WTC11 (cell line): Measurements from ENCODE around the gene PRXL2A. TPM values are rescaled to one million over a fixed set of nuclear protein-coding genes. Genes with fewer than 3 reads are reported as not detected.

Experiments used
- ATAC-seq: fragments of 200-7000 bp; cut with Tn5 transposase; 2 replicates; pipeline ENCODE4 v1.10.0; 2021; ENCODE audit warnings: mild to moderate bottlenecking, moderate library complexity
- CTCF ChIA-PET: fragments of 300-600 bp; sonication (Branson Sonifier 250); formaldehyde crosslinking; loops from one replicate; lab custom pipeline; 2021; ENCODE audit warnings: antibody characterized with exemption; lab: Charles Lee
- POLR2A ChIA-PET: fragments of 350-600 bp; sonication (Branson Sonifier 250); formaldehyde crosslinking; loops from one replicate; lab custom pipeline; 2021; ENCODE audit warnings: antibody characterized with exemption; lab: Charles Lee
- DNase-seq: peaks from one replicate; pipeline ENCODE4 v3.0.0; 2021; ENCODE audit warnings: low spot score
- H3K27ac Mint-ChIP-seq: 2 replicates; pipeline ENCODE4 v1.8.0; 2021; ENCODE audit warnings: mixed read lengths
- H3K27me3 Mint-ChIP-seq: 2 replicates; pipeline ENCODE4 v1.8.0; 2021; ENCODE audit warnings: low read depth, mild to moderate bottlenecking, moderate library complexity, mixed read lengths
- H3K36me3 Mint-ChIP-seq: 2 replicates; pipeline ENCODE4 v1.8.0; 2021; ENCODE audit warnings: mixed read lengths
- H3K4me1 Mint-ChIP-seq: 2 replicates; pipeline ENCODE4 v1.8.0; 2022; ENCODE audit warnings: mixed read lengths
- H3K4me3 Mint-ChIP-seq: 2 replicates; pipeline ENCODE4 v1.8.0; 2021; ENCODE audit warnings: mild to moderate bottlenecking, moderate library complexity, mixed read lengths
- H3K9me3 Mint-ChIP-seq: 2 replicates; pipeline ENCODE4 v1.8.0; 2021; ENCODE audit warnings: mixed read lengths
- AFF4 ChIP-seq: sonication (generic); formaldehyde crosslinking; IDR thresholded peaks from 2 replicates; pipeline ENCODE4 v1.8.1; 2023; ENCODE audit warnings: mild to moderate bottlenecking, missing genetic modification reagents, borderline replicate concordance
- CDX4 ChIP-seq: fragments of 250-450 bp; sonication (Bioruptor Pico); IDR thresholded peaks from 2 replicates; pipeline ENCODE4 v1.9.0; 2021; ENCODE audit warnings: moderate library complexity, mild to moderate bottlenecking, inconsistent platforms, borderline replicate concordance
- CREM ChIP-seq: sonication (generic); formaldehyde crosslinking; IDR thresholded peaks from 2 replicates; pipeline ENCODE4 v1.8.1; 2022; ENCODE audit warnings: mild to moderate bottlenecking, missing genetic modification reagents, moderate library complexity
- JAZF1 ChIP-seq: fragments of 250-450 bp; sonication (Bioruptor Pico); IDR thresholded peaks from 2 replicates; pipeline ENCODE4 v1.9.0; 2021; ENCODE audit warnings: moderate library complexity, mild to moderate bottlenecking, inconsistent platforms
- MYBL2 ChIP-seq: sonication (generic); formaldehyde crosslinking; IDR thresholded peaks from 2 replicates; pipeline ENCODE4 v1.8.1; 2023; ENCODE audit warnings: mild to moderate bottlenecking, moderate library complexity, missing genetic modification reagents
- NR1H2 ChIP-seq: sonication (generic); formaldehyde crosslinking; IDR thresholded peaks from 2 replicates; pipeline ENCODE4 v1.9.0; 2021; ENCODE audit warnings: mild to moderate bottlenecking, moderate library complexity, missing genetic modification reagents
- NR2C2 ChIP-seq: sonication (generic); formaldehyde crosslinking; IDR thresholded peaks from 2 replicates; pipeline ENCODE4 v1.8.0; 2022; ENCODE audit warnings: mild to moderate bottlenecking, missing genetic modification reagents
- SMAD3 ChIP-seq: sonication (generic); formaldehyde crosslinking; IDR thresholded peaks from 2 replicates; pipeline ENCODE4 v1.8.0; 2022; ENCODE audit warnings: missing genetic modification reagents, mild to moderate bottlenecking, borderline replicate concordance
- SMAD4 ChIP-seq: sonication (generic); formaldehyde crosslinking; IDR thresholded peaks from 2 replicates; pipeline ENCODE4 v1.8.0; 2022; ENCODE audit warnings: mild to moderate bottlenecking, missing genetic modification reagents
- ZNF396 ChIP-seq: fragments of 250-450 bp; sonication (Bioruptor Pico); IDR thresholded peaks from 2 replicates; pipeline ENCODE4 v1.8.0; 2021; ENCODE audit warnings: mild to moderate bottlenecking, moderate library complexity, borderline replicate concordance
- ZNF512 ChIP-seq: sonication (generic); formaldehyde crosslinking; IDR thresholded peaks from 2 replicates; pipeline ENCODE4 v1.8.1; 2022; ENCODE audit warnings: missing genetic modification reagents, borderline replicate concordance
- total RNA-seq: library from RNA; stranded (reverse); gene quantifications from 3 replicates; pipeline ENCODE4 v1.2.3, GENCODE V29; 2021
- TF ChIP-seq, protein P1 (sequence below): sonication (generic); formaldehyde crosslinking; IDR thresholded peaks from 2 replicates; pipeline ENCODE4 v1.8.0; 2022; ENCODE audit warnings: mild to moderate bottlenecking, missing genetic modification reagents
- TF ChIP-seq, protein P2 (sequence below): fragments of 250-450 bp; sonication (Bioruptor Pico); IDR thresholded peaks from 2 replicates; pipeline ENCODE4 v1.9.0; 2021; ENCODE audit warnings: mild to moderate bottlenecking
- TF ChIP-seq, protein P3 (sequence below): sonication (generic); formaldehyde crosslinking; IDR thresholded peaks from 2 replicates; pipeline ENCODE4 v1.8.0; 2023; ENCODE audit warnings: mild to moderate bottlenecking, missing genetic modification reagents

PRXL2A gene
- total RNA-seq, 1 experiment from 2014 or later: 46.6 TPM

DNA sequence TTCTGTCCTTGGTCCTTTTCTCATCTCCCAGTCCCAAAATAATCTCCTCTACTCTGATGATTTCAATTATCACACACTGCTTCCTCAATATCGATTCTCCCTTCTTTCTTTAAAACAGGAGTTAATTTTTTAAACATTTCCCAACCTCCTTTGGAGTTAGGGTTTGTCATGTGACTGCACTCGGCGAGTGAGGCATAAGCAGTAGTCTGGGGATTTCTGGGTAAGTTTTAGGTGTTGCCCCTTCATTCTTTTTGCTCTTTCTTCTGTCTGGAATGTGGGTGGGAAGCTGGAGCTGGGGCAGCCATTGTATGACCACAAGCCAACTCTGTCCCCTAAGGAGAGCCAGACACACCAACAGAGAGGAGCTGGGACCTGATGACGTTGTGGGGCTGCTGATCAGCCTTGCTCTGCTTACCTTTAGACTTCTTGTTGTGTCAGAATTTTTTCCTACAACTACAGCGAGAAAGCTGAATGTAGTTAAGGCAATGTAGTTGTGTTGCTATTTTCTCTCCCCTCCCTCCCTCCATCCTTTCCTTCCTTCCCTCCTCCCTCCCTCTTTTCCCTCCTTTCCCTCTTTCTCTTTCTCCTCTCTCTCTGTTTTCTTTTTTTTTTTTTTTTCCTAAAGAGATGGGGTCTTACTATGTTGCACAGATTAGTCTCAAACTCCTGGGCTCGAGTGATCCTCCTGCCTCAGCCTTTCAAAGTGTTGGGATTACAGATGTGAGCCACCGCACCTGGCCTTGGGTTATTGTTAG lies 39.3 kb downstream of the PRXL2A start:
- Mint-ChIP-seq H3K36me3 (no peaks in the 10 kb centered on the region), H3K4me3 (no peak overlapping the region), H3K9me3 (no peaks in the 10 kb centered on the region), H3K27ac (no peak overlapping the region), H3K4me1 (peaks cover 19% of the 10 kb centered on the region), H3K27me3 (no peaks in the 10 kb centered on the region)
- ATAC-seq: no peak
- DNase-seq: no peak
- CTCF ChIA-PET: interaction anchor here (34.2 kb wide), 1 partner anchor 59 kb away, joined by 802 read pairs; no protein-coding TSS in a partner anchor
- no peak for TF ChIP-seq NR1H2 (CRISPR knock-in tag)
- no peak for TF ChIP-seq SMAD3
- TF ChIP-seq NR2C2 (CRISPR knock-in tag): no peak
- TF ChIP-seq MYBL2: no peak
- no peak for TF ChIP-seq AFF4
- TF ChIP-seq, protein P1, sequence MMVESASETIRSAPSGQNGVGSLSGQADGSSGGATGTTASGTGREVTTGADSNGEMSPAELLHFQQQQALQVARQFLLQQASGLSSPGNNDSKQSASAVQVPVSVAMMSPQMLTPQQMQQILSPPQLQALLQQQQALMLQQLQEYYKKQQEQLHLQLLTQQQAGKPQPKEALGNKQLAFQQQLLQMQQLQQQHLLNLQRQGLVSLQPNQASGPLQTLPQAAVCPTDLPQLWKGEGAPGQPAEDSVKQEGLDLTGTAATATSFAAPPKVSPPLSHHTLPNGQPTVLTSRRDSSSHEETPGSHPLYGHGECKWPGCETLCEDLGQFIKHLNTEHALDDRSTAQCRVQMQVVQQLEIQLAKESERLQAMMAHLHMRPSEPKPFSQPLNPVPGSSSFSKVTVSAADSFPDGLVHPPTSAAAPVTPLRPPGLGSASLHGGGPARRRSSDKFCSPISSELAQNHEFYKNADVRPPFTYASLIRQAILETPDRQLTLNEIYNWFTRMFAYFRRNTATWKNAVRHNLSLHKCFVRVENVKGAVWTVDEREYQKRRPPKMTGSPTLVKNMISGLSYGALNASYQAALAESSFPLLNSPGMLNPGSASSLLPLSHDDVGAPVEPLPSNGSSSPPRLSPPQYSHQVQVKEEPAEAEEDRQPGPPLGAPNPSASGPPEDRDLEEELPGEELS (CRISPR knock-in tag): no peak
- no peak for TF ChIP-seq CREM
- TF ChIP-seq ZNF512 (CRISPR knock-in tag): no peak
- TF ChIP-seq, protein P2, sequence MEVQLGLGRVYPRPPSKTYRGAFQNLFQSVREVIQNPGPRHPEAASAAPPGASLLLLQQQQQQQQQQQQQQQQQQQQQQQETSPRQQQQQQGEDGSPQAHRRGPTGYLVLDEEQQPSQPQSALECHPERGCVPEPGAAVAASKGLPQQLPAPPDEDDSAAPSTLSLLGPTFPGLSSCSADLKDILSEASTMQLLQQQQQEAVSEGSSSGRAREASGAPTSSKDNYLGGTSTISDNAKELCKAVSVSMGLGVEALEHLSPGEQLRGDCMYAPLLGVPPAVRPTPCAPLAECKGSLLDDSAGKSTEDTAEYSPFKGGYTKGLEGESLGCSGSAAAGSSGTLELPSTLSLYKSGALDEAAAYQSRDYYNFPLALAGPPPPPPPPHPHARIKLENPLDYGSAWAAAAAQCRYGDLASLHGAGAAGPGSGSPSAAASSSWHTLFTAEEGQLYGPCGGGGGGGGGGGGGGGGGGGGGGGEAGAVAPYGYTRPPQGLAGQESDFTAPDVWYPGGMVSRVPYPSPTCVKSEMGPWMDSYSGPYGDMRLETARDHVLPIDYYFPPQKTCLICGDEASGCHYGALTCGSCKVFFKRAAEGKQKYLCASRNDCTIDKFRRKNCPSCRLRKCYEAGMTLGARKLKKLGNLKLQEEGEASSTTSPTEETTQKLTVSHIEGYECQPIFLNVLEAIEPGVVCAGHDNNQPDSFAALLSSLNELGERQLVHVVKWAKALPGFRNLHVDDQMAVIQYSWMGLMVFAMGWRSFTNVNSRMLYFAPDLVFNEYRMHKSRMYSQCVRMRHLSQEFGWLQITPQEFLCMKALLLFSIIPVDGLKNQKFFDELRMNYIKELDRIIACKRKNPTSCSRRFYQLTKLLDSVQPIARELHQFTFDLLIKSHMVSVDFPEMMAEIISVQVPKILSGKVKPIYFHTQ (CRISPR knock-in tag): no peak
- no peak for TF ChIP-seq ZNF396 (CRISPR knock-in tag)
- TF ChIP-seq JAZF1 (CRISPR knock-in tag): no peak
- no peak for TF ChIP-seq CDX4 (CRISPR knock-in tag)
- TF ChIP-seq SMAD4 (CRISPR knock-in tag): no peak
- TF ChIP-seq, protein P3, sequence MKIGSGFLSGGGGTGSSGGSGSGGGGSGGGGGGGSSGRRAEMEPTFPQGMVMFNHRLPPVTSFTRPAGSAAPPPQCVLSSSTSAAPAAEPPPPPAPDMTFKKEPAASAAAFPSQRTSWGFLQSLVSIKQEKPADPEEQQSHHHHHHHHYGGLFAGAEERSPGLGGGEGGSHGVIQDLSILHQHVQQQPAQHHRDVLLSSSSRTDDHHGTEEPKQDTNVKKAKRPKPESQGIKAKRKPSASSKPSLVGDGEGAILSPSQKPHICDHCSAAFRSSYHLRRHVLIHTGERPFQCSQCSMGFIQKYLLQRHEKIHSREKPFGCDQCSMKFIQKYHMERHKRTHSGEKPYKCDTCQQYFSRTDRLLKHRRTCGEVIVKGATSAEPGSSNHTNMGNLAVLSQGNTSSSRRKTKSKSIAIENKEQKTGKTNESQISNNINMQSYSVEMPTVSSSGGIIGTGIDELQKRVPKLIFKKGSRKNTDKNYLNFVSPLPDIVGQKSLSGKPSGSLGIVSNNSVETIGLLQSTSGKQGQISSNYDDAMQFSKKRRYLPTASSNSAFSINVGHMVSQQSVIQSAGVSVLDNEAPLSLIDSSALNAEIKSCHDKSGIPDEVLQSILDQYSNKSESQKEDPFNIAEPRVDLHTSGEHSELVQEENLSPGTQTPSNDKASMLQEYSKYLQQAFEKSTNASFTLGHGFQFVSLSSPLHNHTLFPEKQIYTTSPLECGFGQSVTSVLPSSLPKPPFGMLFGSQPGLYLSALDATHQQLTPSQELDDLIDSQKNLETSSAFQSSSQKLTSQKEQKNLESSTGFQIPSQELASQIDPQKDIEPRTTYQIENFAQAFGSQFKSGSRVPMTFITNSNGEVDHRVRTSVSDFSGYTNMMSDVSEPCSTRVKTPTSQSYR (CRISPR knock-in tag): no peak
- POLR2A ChIA-PET: no interaction called here
